Measurements from ENCODE around the gene LYG2.
"Not testable (repeated sequence)": the region's sequence is repeated elsewhere in the genome, so short reads cannot be mapped to it uniquely, and the experiment has no call there.

LYG2 gene

GRCh38 chr2:99255491-99256318 is at the start of gene LYG2:
LYG2 (minus strand) TSS chr2:99255666; CDS start chr2:99254260, 1,406 bp downstream.
- no peak for DNase-seq

DNA sequence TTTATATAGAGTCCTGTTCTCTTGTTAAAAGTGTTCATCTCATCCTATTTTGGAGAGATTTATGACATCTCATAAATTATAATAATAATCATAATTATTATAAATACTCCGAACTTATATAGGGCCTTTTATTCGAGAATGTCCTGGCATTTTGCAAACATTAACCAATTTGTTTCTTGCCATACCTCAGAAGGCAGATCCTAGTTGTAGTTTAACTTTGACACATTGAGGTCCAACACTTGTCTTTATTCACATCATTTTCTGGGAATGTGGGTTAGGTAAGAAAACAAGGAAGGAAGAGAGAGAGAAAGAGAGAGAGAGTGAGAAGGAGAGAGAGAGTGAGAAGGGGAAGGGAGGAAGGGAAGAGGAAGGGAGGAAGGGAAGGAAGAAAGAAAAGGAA is 45.6 kb upstream of the LYG2 start, which contains the start of gene LYG1:
TSS of gene LYG1 (minus strand) at position 101 of the 400 bp plus-strand sequence. CDS start 5,527 bp downstream, outside the sequence.
- not testable (repeated sequence) for DNase-seq

DNA sequence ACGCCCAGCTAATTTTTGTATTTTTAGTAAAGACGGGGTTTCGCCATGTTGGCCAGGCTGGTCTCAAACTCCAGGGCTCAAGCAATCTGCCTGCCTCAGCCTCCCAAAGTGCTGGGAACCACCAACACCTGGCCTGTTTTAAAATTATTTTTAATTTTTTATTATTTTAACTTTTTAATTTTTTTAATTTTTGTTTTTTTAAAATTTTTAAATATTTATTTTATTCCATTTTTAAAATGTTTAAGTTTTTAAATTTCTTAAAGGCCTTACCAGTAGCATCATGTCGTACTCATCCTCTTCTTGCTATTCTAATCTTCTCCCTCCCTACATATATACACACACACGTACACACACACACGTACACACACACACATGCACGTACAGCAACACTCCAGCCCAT is 44.1 kb upstream of the LYG2 start:
- no peak for DNase-seq

- peak; percentile 7 for DNase-seq
These were observed 42.5 kb upstream of the LYG2 start for GRCh38 chr2:99297994-99298393.

DNA sequence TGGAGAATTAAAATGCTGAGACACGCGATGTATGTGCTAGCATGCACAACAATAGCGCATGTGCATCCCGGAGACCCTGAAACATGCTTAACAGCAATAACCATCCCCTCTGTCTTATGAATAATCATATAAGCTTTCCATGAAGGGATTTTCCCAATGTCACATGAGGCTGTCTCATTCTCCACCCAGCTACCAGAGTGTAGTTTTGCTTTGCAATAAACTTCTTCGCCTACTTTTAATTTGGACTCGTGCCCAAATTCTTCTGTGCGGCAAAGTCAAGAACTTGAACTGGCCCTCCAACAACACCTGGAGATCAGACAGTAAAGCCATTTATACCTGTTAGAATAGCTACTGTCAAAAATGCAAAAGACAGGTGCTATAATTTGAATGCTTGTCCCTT is 30.1 kb upstream of the LYG2 start:
- DNase-seq: no peak

DNA sequence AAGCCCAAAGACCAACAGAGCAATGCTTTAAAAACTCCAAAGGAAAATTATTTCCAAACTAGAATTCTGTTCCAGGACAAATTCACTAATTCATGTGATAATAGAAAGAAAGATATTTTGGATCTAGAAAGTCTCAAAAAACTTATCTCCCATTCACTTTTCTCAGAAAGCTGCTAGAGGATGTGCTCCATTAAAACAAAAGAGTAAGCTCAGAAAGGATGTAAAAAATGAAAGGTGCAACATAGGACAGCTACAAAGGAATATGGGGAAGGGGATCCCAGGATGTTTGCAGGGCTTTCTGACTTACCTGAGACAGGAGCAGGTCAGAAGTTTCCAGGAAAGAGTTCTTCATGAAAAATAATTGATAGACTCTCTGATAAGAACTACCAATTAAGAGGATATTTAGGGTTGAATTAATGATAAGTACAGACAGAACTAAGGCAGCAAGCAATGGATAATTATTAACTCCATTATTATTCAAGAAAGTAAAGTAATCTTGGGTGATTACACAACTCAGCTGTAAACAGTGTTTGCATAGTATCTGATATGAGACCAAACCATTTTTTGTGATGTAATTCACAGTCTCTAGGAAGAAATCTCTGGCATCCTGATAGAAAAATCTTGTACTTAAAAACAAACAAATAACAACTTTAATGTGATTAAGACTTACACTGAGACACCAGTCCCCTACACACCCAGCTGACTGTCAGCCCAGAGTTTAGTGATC is 24.7 kb upstream of the LYG2 start:
- no peak for DNase-seq

- peak; percentile 83 for DNase-seq
These were observed 23.4 kb upstream of the LYG2 start for GRCh38 chr2:99278793-99279291.

DNA sequence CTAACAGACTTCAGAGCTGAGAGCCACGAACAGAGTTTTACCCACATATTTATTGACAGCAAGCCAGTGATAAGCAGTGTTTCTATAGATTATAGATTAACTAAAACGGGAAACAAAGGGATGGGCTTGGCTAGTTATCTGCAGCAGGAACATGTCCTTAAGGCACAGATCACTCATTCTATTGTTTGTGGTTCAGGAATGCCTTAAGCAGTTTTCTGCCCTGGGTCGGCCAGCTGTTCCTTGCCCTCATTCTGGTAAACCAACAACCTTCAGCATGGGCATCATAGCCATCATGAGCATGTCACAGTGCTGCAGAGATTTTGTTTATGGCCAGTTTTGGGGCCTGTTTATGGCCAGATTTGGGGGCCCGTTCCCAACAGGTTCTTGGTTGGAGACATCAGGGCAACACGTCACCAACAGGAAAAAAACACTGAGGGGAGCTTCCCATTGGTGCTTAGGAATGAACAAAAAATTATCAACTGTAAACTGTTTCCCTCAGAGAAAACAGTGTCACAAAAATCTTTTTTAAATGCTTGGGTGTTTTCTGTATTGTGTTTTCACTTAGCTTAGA is 22.8 kb upstream of the LYG2 start:
- DNase-seq: not testable (repeated sequence)

DNA sequence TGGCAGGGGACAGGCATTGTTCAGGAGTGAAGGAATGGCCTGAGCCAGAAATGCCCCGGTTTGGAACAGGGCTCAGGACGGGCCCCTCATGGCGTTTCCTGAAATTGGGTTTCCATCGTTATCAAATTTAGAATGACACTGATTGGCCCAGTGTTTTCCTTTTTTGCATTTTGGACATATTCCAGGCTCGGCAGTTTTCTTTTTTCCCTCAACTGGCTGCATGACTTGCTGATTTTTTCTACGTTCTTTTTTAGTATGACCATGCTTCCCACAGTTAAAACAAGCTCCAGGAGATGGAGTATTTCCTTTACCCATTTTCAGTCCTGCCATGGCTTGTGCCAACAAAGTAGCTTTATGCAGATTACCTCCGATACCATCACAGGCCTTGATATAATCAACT is 20.4 kb upstream of the LYG2 start:
- no peak for DNase-seq

GRCh38 chr2:99261242-99261641 is 5.8 kb upstream of the LYG2 start:
- no peak for DNase-seq

DNA sequence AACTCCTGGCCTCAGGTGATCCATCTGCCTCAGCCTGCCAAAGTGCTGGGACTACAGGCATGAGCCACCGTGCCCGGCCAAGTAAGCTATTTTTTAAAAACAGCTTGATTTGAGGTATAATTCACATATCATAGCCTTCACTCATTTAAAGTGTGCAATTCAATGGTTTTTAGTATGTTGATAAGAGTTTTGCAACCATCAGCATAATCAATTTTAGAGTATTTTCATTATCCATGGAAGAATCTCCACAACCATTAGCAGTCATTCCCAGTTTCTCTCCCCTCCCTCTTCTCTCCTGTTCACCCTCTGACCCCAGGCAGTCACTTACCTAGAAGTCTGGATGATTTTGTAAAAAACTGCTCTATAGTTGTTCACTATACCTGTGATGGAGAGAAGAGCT is 4.7 kb upstream of the LYG2 start:
- DNase-seq: no peak

DNA sequence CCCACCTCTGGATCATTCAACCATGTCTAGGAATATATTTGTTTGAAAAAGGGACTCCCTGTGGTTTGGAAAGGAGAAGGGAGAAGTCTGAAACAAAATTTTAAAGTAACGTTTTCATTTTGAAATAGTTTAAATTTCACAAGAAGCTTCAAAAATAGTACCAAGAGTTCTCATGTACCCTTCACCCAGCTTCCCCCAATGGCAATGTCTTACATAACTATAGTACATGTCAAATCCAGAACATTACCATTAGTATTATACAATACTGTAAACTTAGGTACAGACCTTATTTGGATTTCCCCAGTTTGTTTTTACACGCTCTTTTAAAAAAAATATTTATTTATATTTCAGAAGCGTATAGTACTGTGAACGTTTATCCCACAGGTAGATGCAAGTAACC is 4.0 kb upstream of the LYG2 start:
- DNase-seq: no peak

DNA sequence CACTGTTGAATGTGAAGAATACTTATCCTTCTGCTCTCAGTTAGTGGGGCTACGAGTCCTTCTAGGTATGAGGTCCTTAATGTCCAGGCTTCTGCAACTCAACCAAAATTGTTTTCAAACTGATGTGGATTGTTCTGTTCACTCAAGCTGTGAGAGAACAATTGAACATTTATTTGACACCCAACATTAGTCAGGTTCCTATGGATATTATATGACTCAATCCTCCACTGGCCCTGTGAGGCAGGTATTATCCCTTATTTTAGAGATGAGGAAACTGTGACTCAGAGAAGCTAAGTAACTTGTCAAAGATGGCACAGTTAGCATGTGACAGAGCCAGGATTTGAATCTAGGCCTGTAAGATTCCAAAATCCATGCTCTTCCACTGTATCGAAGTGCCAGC is 1.2 kb upstream of the LYG2 start:
- DNase-seq: peak; percentile 5

DNA sequence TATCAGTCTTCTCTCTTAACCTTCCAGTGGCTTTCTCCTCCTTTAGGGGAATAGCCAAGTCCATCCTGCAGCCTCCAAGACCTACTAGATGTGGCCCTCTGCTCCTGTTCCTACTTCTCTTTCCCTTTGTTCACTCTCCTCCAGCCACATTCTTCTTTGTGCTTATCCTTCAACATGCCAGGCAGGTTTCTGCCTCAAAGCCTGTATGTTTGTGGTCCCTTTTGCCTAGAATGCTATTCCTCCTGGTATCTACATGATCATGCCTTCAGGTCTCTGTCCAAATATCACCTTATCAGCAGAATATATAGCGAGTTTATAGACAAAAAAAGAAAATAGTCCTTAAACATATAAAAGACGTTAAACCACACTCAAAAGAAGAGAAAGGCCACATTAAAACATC is 5.5 kb downstream of the LYG2 start:
- DNase-seq: no peak

GRCh38 chr2:99242151-99242550 is 13.3 kb downstream of the LYG2 start:
- no peak for DNase-seq

GRCh38 chr2:99240431-99240830 is 15.0 kb downstream of the LYG2 start:
- DNase-seq: no peak

DNA sequence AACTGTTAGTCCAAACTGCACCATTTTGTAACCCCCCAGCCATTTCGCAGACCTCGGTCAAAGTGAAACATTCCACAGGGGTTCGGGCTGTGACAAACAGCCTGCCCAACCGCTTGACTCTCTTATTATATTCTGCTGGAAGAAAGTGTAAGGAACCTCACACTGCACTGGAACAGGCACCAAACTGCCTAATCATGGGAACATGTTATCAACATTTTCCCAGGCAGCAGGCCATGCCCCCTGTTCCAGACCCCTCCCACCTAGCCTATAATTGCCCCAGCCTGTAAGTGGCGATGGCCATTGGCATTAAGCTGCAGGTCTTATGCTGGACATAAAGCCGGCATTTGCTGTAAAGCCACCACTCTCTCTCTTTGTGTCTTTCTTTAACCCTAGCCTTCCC is 16.9 kb downstream of the LYG2 start:
- DNase-seq: no peak

- DNase-seq: not testable (repeated sequence)
These were observed 22.3 kb downstream of the LYG2 start for GRCh38 chr2:99233177-99233576.

GRCh38 chr2:99217929-99218501 is 37.5 kb downstream of the LYG2 start:
- no peak for DNase-seq

DNA sequence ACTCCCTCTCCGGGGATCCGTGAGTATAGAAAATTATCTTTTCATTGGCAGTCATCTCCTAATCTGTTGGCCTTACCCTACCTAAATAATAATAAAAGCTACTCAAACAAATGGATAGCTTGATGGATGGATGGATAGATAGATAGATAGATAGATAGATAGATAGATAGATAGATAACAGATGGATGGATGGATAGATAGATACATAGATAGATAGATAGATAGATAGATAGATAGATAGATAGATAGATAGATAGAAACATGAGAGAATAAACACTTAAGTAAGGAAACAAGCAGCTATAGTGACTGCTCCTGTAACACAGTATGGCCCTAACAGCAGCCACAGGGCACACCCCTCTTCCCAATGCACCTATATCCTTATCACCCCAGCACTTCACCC is 39.4 kb downstream of the LYG2 start:
- DNase-seq: no peak

DNA sequence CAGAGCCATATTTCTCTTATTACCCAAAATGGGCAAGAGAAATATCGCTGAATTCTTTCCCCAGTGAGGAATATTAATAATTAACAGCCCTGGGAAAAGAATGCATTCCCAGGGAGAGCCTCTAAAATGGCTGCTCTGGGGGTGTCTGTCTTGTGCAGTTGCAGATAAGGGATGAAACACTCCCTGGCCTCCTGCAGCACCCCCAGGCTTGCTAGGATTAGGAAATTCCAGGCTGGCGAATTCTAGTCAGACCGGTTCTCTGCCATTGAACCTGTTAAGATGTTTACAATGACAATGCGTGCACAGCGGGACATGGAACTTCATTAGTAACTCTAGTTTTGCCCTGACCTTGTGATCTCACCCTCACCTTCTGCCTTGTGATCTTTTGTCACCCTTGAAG is 50.0 kb downstream of the LYG2 start:
- DNase-seq: no peak

DNA sequence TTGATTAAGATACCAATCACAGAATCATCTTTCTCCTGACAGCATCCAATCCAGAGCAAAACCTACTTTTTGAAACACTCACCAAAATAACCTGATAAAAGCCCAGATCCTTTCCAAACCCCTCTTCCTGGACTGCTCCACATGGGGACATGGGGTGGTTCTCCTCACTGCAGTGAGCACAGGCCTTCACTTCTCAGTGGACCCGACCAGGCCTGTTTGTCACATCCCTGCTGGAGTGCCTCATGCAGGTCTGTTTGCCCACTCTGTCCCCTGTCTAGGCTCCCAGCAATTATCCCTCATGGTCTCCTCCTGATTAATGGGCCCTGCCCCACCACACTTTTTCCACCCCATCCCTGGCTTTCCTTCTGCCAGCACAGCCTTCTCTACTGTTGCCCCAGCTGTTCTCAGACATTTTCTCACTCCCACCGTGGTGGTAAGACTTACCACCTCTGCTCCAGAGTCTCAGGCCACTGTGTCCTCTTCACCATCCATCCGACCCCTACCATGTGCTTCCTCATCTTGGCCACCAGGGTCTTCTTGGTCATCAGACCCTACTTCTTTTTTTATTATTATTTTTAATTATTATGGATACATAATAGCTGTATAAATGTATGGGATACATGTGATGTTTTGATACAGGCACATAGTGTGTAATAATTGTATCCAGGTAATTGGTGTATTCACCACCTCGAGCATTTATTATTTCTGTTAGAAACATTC is 53.3 kb downstream of the LYG2 start:
- DNase-seq: no peak
